ENCODE data around the gene FRK. TPM values are rescaled to one million over a fixed set of nuclear protein-coding genes. Genes with fewer than 3 reads are reported as not detected.
"Not testable (repeated sequence)": the region's sequence is repeated elsewhere in the genome, so short reads cannot be mapped to it uniquely, and the experiment has no call there.

FRK gene
- total RNA-seq, 2 donors from 2014 or later, result 2.7 to 6.3 TPM

DNA sequence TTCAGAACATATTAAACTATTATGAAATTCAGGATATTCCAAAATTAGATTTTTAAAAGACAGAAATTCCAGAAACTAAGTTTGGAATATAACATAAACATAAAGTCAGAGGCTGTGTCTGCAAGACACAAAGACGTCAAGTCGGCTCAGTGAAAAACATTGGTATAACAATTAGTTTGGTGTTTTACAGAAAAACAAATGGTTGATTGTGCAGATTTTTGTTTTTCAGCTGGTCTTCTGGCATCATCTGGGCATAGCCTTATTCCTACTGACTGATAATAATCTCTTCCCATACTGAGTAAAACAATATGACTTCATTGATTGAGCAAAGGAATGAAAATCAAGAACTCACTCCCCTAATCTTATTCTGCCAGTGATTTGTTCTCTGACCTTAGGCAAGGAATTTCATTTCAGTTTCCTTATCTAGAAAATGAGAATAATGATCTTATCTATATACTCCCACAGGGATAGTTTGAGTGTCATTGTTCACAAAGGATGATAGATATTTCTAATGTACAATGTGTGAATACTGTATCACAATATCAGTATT lies 84.3 kb downstream of the FRK start:
- TF ChIP-seq, protein P1, sequence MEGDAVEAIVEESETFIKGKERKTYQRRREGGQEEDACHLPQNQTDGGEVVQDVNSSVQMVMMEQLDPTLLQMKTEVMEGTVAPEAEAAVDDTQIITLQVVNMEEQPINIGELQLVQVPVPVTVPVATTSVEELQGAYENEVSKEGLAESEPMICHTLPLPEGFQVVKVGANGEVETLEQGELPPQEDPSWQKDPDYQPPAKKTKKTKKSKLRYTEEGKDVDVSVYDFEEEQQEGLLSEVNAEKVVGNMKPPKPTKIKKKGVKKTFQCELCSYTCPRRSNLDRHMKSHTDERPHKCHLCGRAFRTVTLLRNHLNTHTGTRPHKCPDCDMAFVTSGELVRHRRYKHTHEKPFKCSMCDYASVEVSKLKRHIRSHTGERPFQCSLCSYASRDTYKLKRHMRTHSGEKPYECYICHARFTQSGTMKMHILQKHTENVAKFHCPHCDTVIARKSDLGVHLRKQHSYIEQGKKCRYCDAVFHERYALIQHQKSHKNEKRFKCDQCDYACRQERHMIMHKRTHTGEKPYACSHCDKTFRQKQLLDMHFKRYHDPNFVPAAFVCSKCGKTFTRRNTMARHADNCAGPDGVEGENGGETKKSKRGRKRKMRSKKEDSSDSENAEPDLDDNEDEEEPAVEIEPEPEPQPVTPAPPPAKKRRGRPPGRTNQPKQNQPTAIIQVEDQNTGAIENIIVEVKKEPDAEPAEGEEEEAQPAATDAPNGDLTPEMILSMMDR (IDR thresholded peaks at IDR 0.05), result no peak
- Histone ChIP-seq H3K36me3 (no peaks in the 10 kb centered on the region), H3K9me3 (no peaks in the 10 kb centered on the region), H3K4me3 (no peak overlapping the region), H3K27me3 (no peaks in the 10 kb centered on the region), H3K4me1 (no peaks in the 10 kb centered on the region), H3K27ac (no peak overlapping the region)
- DNase-seq (ENCODE audit: low spot score), result no peak

DNA sequence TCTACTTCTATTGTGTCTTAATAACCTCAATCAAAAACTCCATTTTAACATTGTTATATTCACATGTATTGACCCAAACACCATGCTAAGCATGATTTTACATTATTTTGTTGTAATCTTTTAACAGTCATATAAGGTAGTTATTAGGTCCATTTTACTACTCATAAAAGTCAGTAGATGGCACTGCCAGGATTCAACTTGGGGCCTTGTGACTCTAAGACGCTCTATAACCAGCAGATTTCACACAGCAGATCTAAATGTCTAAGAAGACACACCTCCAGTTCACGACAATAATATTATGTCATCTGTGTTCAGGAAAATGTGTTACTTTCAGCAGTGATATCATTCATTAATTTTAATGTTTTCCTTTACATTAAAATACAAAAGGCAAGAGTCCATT lies 88.0 kb downstream of the FRK start:
- Histone ChIP-seq H3K4me1 (peaks cover 0 to 5% of the 10 kb centered on the region in 2 donors), H3K9me3 (no peaks in the 10 kb centered on the region), H3K4me3 (no peak overlapping the region), H3K36me3 (no peaks in the 10 kb centered on the region), H3K27me3 (no peaks in the 10 kb centered on the region), H3K27ac (no peak overlapping the region)
- TF ChIP-seq, protein P1 (IDR thresholded peaks at IDR 0.05), result no peak
- no peak for DNase-seq (ENCODE audit: low spot score)

DNA sequence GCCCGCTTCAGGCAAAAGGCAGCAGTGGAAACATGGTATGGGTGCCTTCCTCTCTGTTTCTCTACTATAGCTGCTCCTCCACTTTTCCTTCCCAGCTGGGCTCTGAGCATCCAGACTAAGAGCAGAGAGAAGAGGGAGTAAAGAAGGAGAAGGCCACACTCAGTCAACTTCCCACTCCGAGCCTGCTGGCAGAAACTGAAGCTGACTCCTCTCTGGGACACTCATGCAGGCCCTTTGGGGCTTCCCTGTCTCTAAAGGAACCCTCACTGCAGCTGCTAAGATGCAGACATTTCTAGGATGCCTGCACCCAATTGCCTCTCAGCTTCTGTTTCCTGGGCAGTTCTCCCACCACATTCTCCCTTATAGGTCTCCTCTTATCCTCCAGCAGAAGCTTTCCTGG lies 88.9 kb downstream of the FRK start:
- TF ChIP-seq, protein P1 (IDR thresholded peaks at IDR 0.05), result no peak
- DNase-seq (ENCODE audit: low spot score), result no peak
- no peak overlapping the region for H3K4me3 ChIP-seq
- no peaks in the 10 kb centered on the region for H3K9me3 ChIP-seq
- H3K4me1 ChIP-seq, result peaks cover 0 to 5% of the 10 kb centered on the region in 2 donors
- H3K27ac ChIP-seq, result no peak overlapping the region
- H3K27me3 ChIP-seq, result no peaks in the 10 kb centered on the region
- no peaks in the 10 kb centered on the region for H3K36me3 ChIP-seq

DNA sequence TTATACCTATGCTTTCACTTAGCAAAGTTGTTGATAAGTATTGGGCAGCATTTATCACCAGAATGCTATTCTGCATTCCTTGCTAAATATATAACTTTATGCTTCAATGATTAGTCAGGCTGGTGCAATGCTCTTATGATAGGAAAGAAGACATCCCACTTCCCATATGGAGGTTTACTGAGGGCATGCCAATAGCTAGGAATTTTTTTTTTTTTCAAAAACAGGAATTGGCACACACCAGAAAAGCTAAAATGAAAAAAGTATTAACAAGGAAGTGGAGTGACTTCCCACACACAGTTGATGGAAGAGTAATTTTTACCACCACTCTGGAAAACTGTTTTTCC lies 90.8 kb downstream of the FRK start:
- no peaks in the 10 kb centered on the region for H3K9me3 ChIP-seq
- no peak overlapping the region for H3K27ac ChIP-seq
- no peak overlapping the region for H3K4me3 ChIP-seq
- DNase-seq (ENCODE audit: low spot score), result no peak
- no peaks in the 10 kb centered on the region for H3K36me3 ChIP-seq
- H3K27me3 ChIP-seq, result no peaks in the 10 kb centered on the region
- TF ChIP-seq, protein P1 (IDR thresholded peaks at IDR 0.05), result no peak
- peaks cover 0 to 5% of the 10 kb centered on the region in 2 donors for H3K4me1 ChIP-seq

DNA sequence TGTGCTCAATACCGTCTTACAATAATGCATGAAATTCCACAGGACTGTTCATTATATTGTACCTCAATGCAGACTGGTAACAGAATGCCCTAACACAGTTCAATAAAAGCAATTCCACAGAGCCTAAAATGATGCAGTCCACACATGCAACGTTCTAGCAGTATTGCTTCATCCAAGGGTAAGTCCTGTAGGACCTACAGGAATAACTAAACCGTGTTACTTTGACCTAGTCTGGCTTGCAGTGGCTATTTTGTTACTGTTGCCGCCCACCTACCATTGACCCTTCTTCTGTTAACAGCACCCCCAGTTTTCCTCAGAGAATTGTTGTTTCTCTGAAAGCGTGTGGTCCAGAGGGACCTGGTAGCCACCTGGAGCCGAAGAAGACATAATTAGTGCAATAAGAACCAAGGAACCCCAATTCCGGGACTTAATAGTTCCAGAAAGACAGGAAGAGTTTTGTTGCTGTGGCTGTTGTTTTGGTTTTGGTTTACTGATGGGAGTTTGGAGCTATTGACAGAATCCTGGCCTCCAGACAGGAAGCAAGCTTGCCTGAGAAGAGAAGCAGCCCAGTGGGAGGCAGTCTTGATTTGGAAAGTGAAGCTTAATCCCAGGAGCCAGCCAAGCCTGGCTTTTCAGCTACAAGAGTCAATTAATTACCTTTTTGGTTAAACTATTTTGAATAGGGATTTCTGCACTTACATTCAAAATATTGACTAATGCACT lies 91.3 kb downstream of the FRK start:
- no peaks in the 10 kb centered on the region for H3K9me3 ChIP-seq
- DNase-seq (ENCODE audit: low spot score), result no peak
- H3K4me1 ChIP-seq, result peaks cover 0 to 5% of the 10 kb centered on the region in 2 donors
- TF ChIP-seq, protein P1 (IDR thresholded peaks at IDR 0.05), result peak in 1 of 2 donors; percentile 19
- H3K27me3 ChIP-seq, result no peaks in the 10 kb centered on the region
- no peak overlapping the region for H3K4me3 ChIP-seq
- H3K36me3 ChIP-seq, result no peaks in the 10 kb centered on the region
- no peak overlapping the region for H3K27ac ChIP-seq

DNA sequence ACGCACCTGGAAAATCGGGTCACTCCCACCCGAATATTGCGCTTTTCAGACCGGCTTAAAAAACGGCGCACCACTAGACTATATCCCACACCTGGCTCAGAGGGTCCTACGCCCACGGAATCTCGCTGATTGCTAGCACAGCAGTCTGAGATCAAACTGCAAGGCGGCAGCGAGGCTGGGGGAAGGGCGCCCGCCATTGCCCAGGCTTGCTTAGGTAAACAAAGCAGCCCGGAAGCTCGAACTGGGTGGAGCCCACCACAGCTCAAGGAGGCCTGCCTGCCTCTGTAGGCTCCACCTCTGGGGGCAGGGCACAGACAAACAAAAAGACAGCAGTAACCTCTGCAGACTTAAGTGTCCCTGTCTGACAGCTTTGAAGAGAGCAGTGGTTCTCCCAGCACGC lies 100.4 kb downstream of the FRK start:
- not testable (repeated sequence) for H3K4me1 ChIP-seq; H3K9me3 ChIP-seq; H3K27me3 ChIP-seq; H3K4me3 ChIP-seq; H3K36me3 ChIP-seq; DNase-seq (ENCODE audit: low spot score); H3K27ac ChIP-seq

Measured in right atrium auricular region (tissue), 2 donors.